ENCODE data around the gene HERPUD1.

The HERPUD1 gene

DNA sequence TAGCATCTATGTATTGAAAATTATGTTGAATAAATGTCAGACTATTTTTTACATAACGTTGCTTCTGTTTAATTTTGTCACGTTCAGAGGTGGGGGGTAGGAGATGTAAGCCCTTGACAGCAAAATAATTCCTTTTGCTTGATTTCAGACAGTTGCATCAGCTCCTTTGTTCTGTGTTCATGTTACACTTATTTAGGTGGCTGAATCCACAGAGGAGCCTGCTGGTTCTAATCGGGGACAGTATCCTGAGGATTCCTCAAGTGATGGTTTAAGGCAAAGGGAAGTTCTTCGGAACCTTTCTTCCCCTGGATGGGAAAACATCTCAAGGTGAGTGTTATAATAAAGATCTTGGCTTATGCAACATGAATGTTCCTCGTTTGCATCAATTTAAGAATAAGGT lies 4.5 kb downstream of the HERPUD1 start:
- no peak for FAIRE-seq

DNA sequence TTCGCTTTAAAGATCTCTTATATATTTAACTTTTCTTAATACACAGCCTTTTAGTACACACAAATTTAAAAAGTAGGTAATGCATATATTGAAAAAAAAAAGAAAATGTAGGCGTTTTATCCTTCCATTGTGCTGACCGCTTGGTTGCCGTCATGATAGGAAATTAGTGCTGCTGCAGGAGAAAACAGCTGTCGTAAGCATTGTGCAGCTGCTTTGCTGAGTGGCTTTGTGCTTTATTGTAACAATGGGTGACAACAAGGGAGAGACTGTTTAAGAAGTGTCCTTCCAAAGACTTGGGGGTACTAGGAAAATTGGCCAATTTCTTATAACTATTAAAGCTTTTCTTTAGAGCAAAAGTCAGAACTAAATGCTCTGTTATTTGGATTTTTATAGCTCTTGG lies 5.0 kb downstream of the HERPUD1 start:
- no peak for FAIRE-seq

DNA sequence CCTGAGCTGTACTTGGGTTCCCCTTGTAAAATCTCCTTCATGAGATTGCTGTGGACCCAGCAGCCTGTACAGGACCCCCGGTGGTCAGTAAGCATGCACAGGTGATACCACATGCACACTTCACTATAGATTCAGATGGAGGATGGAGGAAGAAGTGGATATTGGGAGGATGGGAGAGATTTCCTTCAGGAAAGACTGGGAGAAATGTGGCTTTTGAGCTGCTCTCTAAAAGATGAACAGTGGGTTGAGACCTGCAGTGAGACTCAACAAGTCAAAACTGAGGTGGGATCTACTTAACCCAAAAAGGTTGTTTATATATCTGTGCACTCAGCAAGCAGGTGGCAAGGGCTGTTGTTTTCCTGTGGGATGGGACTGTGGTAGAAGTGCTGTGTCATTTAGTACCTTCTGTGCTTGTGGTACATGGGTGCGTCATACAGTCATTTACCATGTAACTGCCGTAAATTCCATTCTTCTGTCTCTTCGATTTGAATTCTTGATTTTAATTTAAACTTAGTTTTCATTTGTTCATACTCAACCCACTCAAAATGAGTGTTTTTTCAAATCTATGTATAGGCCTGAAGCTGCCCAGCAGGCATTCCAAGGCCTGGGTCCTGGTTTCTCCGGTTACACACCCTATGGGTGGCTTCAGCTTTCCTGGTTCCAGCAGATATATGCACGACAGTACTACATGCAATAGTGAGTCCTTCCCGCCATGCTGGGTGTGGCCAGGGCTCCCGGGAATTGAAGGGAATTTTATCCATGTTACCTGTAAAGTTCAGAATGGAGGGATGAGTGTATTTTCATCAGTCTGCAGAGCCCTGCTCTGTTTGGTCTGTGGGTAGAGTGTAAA lies 6.9 kb downstream of the HERPUD1 start:
- FAIRE-seq = no peak

GRCh38 chr16:56939801-56940200 lies 7.9 kb downstream of the HERPUD1 start:
- no peak for FAIRE-seq

DNA sequence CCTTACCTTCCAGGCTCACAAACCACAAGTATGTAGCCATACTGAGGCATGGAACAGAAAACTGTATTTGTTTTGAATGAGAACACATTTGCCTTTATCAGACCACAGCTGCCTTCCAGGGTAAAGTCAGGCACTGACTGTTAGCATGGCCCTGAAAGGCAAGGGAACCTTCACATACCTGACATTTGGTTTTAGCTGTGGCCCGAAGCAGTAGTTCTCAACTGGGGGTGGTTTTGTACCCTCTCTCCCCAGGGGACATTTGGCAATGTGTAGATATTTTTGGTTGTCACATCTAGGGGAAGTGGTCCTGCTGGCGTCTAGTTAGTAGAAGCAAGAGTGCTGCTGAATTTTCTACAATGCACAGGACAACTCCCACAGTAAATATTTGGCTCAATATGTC lies 9.2 kb downstream of the HERPUD1 start:
- FAIRE-seq = no peak

DNA sequence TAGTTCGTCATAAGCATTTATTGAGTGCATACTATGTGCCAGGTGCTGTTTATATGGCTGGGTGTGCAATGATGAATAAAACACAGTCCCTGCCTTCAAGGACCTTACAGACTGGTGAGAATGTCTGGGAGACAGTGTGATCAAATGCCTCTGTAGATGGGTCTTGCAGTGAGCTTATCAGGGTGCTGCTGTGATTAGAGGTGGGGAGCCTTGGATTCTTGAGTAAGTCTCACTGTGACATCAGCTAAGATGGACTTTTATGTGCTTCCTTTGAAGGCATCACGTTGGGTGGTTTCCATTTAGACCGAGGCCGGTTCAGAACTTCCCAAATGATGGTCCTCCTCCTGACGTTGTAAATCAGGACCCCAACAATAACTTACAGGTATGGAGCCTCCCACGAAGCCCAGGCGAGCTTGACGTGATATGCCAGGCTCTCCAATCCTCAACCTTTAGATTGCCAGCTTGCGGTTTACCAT lies 10.0 kb downstream of the HERPUD1 start:
- no peak for FAIRE-seq

- no peak for FAIRE-seq
Measured at GRCh38 chr16:56943761-56944375, 11.9 kb downstream of the HERPUD1 start.

DNA sequence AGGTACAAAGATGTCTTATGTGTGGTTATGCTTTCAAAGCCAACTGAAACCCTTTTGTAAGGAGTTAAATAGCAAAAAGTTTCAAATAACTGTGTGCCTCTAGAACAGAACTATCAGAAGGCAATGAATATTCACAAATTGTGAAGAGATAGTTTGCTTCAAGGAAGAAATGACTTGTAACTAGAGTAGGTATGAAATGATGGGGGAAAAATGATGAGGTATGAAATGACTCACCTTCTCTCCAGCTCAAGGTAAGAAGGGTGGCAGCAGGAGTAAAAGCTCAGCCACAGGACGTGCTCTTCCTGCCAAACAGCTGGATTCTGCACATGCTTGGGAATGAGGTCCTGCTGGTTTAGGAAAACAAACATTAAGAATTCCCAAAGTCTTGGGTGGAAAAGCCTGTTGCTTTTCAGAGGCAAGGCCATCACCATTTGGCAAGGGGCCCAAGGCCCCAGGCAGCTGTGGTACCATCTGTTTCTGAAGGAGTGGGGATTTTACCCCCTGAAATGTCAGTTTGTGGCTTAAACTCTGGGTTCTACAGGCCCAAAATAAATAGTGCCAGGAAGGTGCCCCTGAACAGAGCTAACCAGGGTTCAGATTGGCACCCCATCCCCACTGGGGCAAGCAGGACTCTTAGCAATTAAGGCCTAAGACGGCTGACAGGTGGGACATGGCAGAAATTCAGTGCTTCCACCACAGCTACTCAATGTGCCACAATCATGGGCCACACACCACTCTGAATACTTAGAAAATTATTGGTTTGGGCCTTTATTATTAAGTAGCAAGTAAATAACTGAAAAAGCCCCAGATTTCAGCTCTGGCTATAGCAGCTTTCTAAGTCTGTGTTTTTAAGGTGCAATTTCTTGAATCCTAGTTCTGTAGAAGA lies 13.3 kb downstream of the HERPUD1 start:
- no peak for FAIRE-seq

DNA sequence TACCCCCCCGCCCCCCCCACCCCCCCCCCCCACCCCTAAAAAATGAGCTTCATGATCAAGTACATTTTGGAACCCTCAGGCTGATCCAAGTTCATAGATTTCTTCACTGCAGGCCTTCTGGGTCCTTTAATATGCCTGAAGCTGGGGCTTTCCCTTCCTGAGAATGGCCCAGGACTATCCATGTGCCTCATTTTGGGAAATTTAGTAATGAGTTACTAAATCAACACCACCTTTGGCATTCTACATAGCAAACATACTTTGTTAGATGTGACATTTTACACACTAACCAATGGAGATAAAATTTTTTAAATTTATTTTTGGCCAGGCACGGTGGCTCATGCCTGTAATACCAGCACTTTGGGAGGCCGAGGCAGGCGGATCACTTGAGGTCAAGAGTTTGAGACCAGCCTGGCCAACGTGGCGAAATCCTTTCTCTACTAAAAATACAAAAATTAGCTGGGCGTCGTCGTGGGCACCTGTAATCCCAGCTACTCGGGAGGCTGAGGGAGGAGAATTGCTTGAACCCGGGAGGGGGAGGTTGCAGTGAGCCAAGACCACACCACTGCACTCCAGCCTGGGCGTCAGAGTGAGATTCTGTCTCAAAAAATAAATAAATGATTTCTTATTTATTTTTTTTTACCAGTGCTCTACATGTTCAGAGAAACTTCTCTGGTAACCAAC lies 14.0 kb downstream of the HERPUD1 start:
- no peak for FAIRE-seq

GRCh38 chr16:56946767-56947603 lies 15.0 kb downstream of the HERPUD1 start:
- no peak for FAIRE-seq

DNA sequence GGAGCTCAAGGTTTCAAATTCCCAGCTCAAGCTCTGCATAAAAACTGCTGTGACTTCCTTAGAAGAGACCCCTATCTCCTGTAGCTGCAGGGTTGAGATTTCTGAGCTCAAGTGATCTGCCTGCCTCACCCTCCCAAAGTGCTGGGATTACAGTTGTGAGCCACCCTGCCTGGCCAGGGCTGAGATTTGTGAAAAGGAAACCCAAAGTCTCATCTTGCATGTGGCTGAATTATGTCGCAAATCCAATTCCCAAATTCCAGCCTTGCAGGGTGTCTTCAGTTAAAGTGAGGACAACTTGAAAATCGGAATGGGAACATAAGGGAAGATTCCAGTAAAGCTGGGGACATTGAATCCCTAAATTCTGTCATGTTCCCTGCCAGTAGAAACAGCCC lies 15.7 kb downstream of the HERPUD1 start:
- no peak for FAIRE-seq

GRCh38 chr16:56948234-56948633 lies 16.3 kb downstream of the HERPUD1 start:
- FAIRE-seq = no peak

GRCh38 chr16:56950051-56950450 lies 18.1 kb downstream of the HERPUD1 start:
- FAIRE-seq = no peak

- FAIRE-seq = no peak
Measured at GRCh38 chr16:56950455-56950854, 18.5 kb downstream of the HERPUD1 start.

DNA sequence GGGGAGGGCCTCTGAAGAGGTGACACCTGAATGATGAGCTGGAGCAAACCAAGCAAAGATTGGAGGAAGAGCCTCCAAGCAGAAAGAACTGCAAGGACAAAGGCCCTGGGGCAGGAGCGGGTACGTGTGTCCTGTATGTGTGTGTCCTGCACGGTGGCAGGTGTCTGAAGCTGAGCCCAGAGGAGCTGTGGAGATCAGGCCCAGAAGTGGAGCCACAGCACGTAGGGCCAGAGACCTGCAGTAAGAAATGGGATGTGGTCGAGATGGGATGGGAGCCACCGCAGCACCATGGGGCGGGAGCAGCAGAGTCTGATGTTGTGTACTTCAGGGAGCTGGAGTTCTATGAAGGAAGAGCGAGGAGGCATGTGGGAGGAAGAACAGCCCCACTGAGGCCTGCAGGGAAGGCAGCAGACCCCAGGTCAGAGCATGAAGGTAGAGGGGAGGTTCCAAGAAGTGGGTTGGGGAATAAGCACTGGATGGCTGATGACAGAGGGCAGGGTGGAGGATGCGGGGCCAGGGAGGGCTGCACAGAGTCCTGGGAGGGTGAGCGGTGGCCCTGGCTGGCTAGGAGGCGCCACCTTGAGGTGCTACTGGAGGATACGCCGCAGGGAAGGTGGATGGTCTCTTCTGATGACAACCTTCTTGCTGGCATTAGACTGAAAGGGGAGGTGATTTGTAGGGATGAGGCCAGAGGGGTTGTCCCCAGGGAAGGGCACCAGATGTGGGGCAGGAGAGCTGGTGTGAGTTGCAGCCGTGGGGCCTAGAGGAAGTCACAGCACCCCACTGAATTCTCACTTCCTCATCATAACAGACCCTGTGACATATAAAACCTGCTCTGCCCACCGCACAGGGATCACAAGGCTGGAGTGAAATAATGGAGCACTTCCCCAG lies 19.2 kb downstream of the HERPUD1 start:
- no peak for FAIRE-seq

DNA sequence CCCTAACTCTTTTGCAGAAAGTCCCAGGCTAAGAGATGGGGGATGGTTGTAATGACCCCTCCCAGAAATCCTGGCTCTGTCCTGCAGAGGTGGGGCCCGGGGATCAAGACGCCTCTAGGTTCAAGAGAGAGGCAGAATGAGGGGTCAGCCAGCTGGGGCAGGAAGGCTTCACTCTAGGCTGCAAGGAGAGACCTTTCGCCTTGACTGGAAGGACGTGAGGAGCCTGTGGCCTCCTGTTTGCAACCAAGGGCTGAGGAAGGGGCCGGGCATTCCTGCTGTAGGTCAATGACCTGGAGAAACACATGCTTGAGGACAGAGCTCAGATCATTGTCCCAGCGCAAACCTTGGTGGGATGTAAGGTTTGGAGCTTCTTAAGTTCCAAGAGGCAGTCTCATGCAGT lies 21.1 kb downstream of the HERPUD1 start:
- FAIRE-seq = no peak

DNA sequence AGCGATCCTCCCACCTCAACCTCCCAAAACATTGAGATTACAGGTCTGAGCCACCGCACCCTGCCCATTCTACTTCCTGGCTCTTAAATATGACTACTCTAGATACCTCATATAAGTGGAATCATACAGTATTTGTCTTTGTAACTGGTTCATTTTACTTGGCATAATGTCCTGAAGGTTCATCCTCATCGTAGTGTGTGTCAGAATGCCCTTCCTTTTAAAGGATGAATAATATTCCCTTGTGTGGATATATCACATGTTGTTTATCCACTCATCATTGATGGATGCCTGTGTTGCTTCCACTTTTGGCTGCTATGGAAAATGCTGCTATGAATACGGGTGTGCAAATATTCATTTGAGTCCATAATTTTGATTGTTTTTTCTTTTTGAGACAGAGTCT lies 24.1 kb downstream of the HERPUD1 start:
- FAIRE-seq = no peak

DNA sequence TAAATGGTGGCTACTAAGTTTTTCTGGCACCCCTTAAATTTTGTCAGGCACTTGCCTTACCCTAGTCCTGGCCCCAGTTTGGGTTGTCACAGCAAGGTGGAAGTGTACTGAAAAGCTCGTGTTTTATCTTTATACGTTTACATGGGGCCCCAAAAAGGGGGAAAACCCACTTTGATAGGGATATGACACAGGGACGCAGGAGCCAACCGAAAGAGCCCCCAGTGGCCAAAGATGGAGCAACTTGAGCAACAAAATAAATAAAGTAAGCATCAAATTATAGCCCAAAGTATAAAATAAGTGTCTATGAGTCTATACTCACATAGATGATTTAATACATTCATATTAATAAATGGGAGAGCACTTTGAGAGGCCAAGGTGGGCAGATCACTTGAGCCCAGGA lies 24.8 kb downstream of the HERPUD1 start:
- FAIRE-seq = no peak

DNA sequence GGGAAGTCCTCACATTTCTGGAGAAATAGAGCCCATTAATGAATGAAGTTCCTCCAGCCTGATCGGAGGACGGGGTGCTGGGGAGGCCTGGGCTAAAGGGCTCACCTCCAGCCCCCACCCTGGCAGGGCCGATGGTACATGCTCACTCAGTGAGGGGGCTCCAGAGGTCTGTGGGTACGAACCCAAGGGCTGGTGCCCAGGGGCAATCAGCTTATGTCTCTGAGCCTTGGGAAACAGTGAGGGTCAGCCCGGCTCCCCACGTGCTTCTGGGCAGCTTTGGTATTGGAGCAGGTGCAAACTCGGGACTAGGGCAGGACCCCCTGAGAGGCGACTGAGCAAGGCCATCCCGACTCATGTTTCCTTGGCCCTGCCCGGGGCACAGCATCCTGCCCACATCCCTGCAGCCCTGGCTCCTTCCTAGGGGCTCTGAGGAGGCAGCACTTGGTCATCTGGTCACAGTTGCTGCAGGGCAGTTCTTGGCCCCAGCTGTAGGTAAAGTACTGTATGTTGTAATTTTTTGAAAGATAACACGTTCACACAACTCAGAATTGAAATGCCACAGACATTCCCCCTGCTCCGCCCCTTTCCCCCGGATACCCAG lies 28.8 kb downstream of the HERPUD1 start:
- FAIRE-seq = no peak

GRCh38 chr16:56961386-56961785 lies 29.4 kb downstream of the HERPUD1 start:
- no peak for FAIRE-seq
